Fibroblast of the aortic adventitia (primary cell): ENCODE measurements around the gene DDR1. TPM values are rescaled to one million over a fixed set of nuclear protein-coding genes. Genes with fewer than 3 reads are reported as not detected.

ENCODE experiments used
- DNase-seq: peaks from one replicate; pipeline ENCODE4 v3.0.0-alpha.2; 2010; ENCODE audit warnings: low read depth
- H3K4me3 ChIP-seq: 2 replicates; pipeline ENCODE4 v1.5.1; 2011; ENCODE audit warnings: low read depth, mild to moderate bottlenecking, control low read depth, low read length, moderate library complexity
- total RNA-seq: library from RNA; depleted of rRNA; stranded (reverse); fragments of >200 nt; gene quantifications from 2 replicates; pipeline ENCODE4 v1.2.3, GENCODE V29; 2012; ENCODE audit warnings: low replicate concordance
- TF ChIP-seq, protein P1 (sequence below): IDR thresholded peaks from 2 replicates; pipeline ENCODE4 v1.5.1; 2011; ENCODE audit warnings: mild to moderate bottlenecking, low read length, control low read depth, inconsistent platforms; ENCODE audit not compliant: insufficient read depth

DDR1 gene
- total RNA-seq, 1 donor: 7.7 TPM

- DNase-seq: no peak
- TF ChIP-seq, protein P1, sequence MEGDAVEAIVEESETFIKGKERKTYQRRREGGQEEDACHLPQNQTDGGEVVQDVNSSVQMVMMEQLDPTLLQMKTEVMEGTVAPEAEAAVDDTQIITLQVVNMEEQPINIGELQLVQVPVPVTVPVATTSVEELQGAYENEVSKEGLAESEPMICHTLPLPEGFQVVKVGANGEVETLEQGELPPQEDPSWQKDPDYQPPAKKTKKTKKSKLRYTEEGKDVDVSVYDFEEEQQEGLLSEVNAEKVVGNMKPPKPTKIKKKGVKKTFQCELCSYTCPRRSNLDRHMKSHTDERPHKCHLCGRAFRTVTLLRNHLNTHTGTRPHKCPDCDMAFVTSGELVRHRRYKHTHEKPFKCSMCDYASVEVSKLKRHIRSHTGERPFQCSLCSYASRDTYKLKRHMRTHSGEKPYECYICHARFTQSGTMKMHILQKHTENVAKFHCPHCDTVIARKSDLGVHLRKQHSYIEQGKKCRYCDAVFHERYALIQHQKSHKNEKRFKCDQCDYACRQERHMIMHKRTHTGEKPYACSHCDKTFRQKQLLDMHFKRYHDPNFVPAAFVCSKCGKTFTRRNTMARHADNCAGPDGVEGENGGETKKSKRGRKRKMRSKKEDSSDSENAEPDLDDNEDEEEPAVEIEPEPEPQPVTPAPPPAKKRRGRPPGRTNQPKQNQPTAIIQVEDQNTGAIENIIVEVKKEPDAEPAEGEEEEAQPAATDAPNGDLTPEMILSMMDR: no peak
- H3K4me3 ChIP-seq: no peak overlapping the region
Measured at GRCh38 chr6:30875244-30876038, 8.9 kb upstream of the DDR1 start.

GRCh38 chr6:30876039-30876730, 8.1 kb upstream of the DDR1 start:
- H3K4me3 ChIP-seq: no peak overlapping the region
- TF ChIP-seq, protein P1: no peak
- peak; percentile 77 for DNase-seq

DNA sequence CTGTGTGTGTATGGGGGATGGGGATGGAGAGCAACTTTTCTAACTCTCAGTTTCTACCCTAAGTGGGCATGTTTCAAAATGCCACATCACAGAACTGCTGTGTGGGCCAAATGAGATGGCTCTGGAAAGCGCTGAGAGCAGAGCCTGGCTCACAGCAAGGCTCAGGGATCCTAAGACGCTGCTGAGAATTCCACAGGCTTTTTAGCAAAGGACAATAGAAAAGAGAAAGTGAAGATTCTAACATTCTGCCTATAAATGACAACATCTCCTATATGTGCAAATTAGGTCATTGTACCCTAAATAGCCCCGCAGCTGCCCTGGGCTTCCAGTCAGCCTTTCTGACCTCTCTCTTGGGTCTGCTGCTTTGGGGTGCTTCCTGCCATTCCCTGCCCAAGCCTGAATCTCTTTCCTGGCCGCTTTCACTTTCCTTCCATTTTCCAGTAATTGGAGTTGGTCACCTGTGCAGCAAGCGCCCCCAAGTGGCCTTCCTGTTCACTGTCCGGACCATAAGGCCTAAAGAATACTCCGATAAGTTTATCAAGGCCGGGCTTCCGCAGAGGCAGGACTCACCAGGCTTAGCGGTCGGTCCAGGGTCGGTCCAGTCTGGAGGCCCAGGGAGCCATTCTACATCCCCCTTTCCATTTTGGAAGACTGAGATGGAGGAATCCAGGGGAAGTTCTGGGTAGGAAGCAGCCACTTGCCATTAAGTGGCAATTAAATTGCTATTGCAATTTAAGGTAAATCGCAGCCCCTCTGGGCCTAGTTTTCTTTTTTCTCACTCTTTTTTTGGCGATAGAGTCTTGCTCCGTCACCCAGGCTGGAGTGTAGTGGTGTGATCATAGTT, 6.7 kb upstream of the DDR1 start:
- TF ChIP-seq, protein P1: peak; percentile 88
- H3K4me3 ChIP-seq: peak overlapping the region; percentile 49
- peak; percentile 94 for DNase-seq

DNA sequence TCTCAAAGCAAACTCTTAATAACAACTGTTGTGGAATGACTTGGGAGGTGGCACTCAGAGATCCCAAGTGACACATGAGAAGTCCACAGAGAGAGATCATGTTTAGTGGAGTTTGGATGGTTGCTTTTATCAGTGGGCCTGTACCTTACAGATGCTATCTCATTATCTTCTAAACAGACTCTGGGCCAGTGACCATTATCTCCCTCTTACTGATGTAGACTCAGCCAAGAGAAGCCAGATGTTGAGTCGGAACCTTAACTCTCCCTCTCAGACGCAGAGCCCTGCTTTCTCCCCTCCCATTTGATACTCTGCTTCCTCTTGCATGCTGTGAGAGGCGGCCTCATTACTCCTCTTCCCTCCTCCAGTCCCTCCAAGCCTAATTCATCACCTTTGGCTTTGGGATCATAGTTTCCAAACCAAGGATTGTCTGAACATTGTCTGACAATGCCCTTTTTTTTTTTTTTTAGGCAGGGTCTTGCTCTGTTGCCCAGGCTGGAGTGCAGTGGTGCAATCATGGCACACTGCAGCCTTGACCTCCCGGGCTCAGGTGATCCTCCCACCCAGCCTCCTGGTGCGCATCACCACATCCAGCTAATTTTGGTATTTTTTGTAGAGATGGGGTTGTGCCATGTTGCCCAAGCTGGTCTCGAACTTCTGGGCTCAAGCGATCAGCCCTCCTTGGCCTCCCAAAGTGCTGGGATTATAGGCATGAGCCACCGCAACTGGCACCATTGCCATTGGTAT, 4.5 kb upstream of the DDR1 start:
- no peak for DNase-seq

DNA sequence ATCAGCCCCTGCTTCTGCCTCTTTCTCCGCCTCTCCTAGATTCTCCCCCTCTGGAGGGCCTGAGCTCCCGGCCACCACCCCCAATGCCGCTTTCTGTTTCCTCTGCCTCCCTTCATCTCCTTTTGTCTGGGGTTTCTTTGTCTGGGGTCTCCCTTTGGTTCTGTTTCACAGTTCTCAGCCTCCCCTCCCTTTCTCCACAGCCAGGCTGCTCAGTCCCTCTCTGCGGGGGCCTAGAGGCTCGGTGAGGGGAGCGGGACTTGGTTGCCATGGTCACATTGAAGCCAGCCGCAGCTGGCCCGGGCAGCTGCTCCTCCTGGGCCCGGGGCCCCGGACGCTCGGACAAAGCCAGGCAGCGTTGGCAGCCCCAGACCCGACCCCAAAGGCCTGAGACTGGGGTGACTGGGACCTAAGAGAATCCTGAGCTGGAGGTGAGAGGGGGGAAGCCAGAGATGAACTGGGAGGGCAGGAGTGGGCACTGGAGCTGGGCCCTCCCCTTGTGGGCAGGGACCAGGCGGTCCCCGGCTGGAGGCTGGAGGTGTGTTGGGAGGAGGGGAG, 3.5 kb upstream of the DDR1 start:
- no peak for DNase-seq
- H3K4me3 ChIP-seq: no peak overlapping the region
- TF ChIP-seq, protein P1: no peak

More for the DNA sequence above, 4.5 kb upstream of the DDR1 start:
- TF ChIP-seq, protein P1: no peak
- no peak overlapping the region for H3K4me3 ChIP-seq
